DND-41 (cell line): ENCODE results near the gene RGPD4.

ENCODE experiments used
- ATAC-seq: fragments of 200-7000 bp; cut with Tn5 transposase; 3 replicates; pipeline ENCODE4 v1.9.1; 2021; ENCODE audit warnings: low read depth; ENCODE audit not compliant: insufficient read depth
- DNase-seq: peaks from one replicate; pipeline ENCODE4 v3.0.0-alpha.2; 2020
- H2AFZ ChIP-seq: 2 replicates; pipeline ENCODE4 v1.6.0; 2012; ENCODE audit warnings: low read depth, low read length
- H3K27ac ChIP-seq: 2 replicates; pipeline ENCODE4 v1.5.1; 2012; ENCODE audit warnings: low read length, inconsistent platforms
- H3K27me3 ChIP-seq: fragments of 200-600 bp; sonication (generic); 2 replicates; pipeline ENCODE4 v1.6.0; 2012; ENCODE audit warnings: low read length, mild to moderate bottlenecking, inconsistent platforms; ENCODE audit not compliant: insufficient read depth, poor library complexity
- H3K36me3 ChIP-seq: 2 replicates; pipeline ENCODE4 v1.5.1; 2012; ENCODE audit warnings: low read length, inconsistent platforms; ENCODE audit not compliant: insufficient read depth
- H3K4me1 ChIP-seq: 2 replicates; pipeline ENCODE4 v1.5.1; 2012; ENCODE audit warnings: mild to moderate bottlenecking, low read length; ENCODE audit not compliant: insufficient read depth
- H3K4me2 ChIP-seq: 2 replicates; pipeline ENCODE4 v1.6.0; 2012; ENCODE audit warnings: mild to moderate bottlenecking, moderate library complexity, low read length, inconsistent platforms; ENCODE audit not compliant: insufficient read depth
- H3K4me3 ChIP-seq, 2 experiments: fragments of 200-600 bp in 1 of 2; shearing (Covaris generic) in 1 of 2; 2 replicates each; pipeline ENCODE4 v1.5.1; 2012 to 2016; ENCODE audit warnings: inconsistent platforms in 2 of 2, low read length in 2 of 2, mild to moderate bottlenecking in 2 of 2, low read depth in 1 of 2, moderate library complexity in 1 of 2
- H3K79me2 ChIP-seq: 2 replicates; pipeline ENCODE4 v1.6.0; 2012; ENCODE audit warnings: low read length, inconsistent platforms; ENCODE audit not compliant: insufficient read depth
- H3K9ac ChIP-seq: 2 replicates; pipeline ENCODE4 v1.6.0; 2012; ENCODE audit warnings: low read depth, mild to moderate bottlenecking, inconsistent platforms, low read length, moderate library complexity
- H3K9me3 ChIP-seq: 2 replicates; pipeline ENCODE4 v1.5.1; 2012; ENCODE audit warnings: low read length, moderate library complexity, mild to moderate bottlenecking, inconsistent platforms; ENCODE audit not compliant: insufficient read depth, severe bottlenecking
- H4K20me1 ChIP-seq: 2 replicates; pipeline ENCODE4 v1.6.0; 2012; ENCODE audit warnings: low read length; ENCODE audit not compliant: insufficient read depth
- CTCF ChIP-seq: IDR thresholded peaks from 2 replicates; pipeline ENCODE4 v1.5.1; 2012; ENCODE audit warnings: borderline replicate concordance, low read length, moderate library complexity, mild to moderate bottlenecking; ENCODE audit not compliant: poor library complexity, severe bottlenecking; ENCODE audit errors: extremely low read depth
- EZH2 ChIP-seq: IDR thresholded peaks from 3 replicates; pipeline ENCODE4 v1.6.1; 2012; ENCODE audit warnings: borderline replicate concordance, low read depth, mild to moderate bottlenecking, moderate library complexity, low read length, inconsistent platforms; ENCODE audit not compliant: severe bottlenecking

Gene RGPD4

GRCh38 chr2:107811411-107811810, 15.3 kb upstream of the RGPD4 start:
- TF ChIP-seq EZH2 = no peak
- TF ChIP-seq CTCF = no peak
- H4K20me1 ChIP-seq = no peaks in the 10 kb centered on the region
- no peak overlapping the region for H3K27ac ChIP-seq
- no peak overlapping the region for H3K9ac ChIP-seq
- H2AFZ ChIP-seq = no peak overlapping the region
- H3K4me3 ChIP-seq = no peak overlapping the region
- no peaks in the 10 kb centered on the region for H3K79me2 ChIP-seq
- no peaks in the 10 kb centered on the region for H3K36me3 ChIP-seq
- no peak overlapping the region for H3K4me2 ChIP-seq
- no peaks in the 10 kb centered on the region for H3K9me3 ChIP-seq
- ATAC-seq (no peak), DNase-seq (no peak)
- no peaks in the 10 kb centered on the region for H3K27me3 ChIP-seq
- H3K4me1 ChIP-seq = no peaks in the 10 kb centered on the region

GRCh38 chr2:107812006-107812405, 14.7 kb upstream of the RGPD4 start:
- H3K4me2 ChIP-seq = no peak overlapping the region
- no peaks in the 10 kb centered on the region for H3K9me3 ChIP-seq
- no peak for DNase-seq
- H3K4me1 ChIP-seq = no peaks in the 10 kb centered on the region
- H2AFZ ChIP-seq = no peak overlapping the region
- no peak overlapping the region for H3K9ac ChIP-seq
- no peak overlapping the region for H3K27ac ChIP-seq
- no peaks in the 10 kb centered on the region for H3K27me3 ChIP-seq
- H3K4me3 ChIP-seq = no peak overlapping the region
- no peaks in the 10 kb centered on the region for H4K20me1 ChIP-seq
- H3K79me2 ChIP-seq = no peaks in the 10 kb centered on the region
- no peak for ATAC-seq
- H3K36me3 ChIP-seq = no peaks in the 10 kb centered on the region
- TF ChIP-seq EZH2 (no peak), CTCF (no peak)

- no peaks in the 10 kb centered on the region for H3K4me1 ChIP-seq
- H3K9me3 ChIP-seq = no peaks in the 10 kb centered on the region
- no peak for DNase-seq
- H3K4me2 ChIP-seq = no peak overlapping the region
- no peaks in the 10 kb centered on the region for H4K20me1 ChIP-seq
- H3K79me2 ChIP-seq = no peaks in the 10 kb centered on the region
- ATAC-seq = no peak
- no peaks in the 10 kb centered on the region for H3K27me3 ChIP-seq
- no peak overlapping the region for H3K4me3 ChIP-seq
- H3K27ac ChIP-seq = no peak overlapping the region
- TF ChIP-seq CTCF = no peak
- no peak for TF ChIP-seq EZH2
- no peaks in the 10 kb centered on the region for H3K36me3 ChIP-seq
- no peak overlapping the region; the same call in 1 of the 2 replicates for H2AFZ ChIP-seq
- H3K9ac ChIP-seq = no peak overlapping the region
These were observed 9.3 kb upstream of the RGPD4 start for GRCh38 chr2:107817378-107817777.

- no peak overlapping the region for H3K9ac ChIP-seq
- no peak for TF ChIP-seq CTCF
- TF ChIP-seq EZH2 = no peak
- H3K9me3 ChIP-seq = no peaks in the 10 kb centered on the region
- DNase-seq = no peak
- no peak overlapping the region for H3K27ac ChIP-seq
- no peak overlapping the region for H3K4me3 ChIP-seq
- no peak overlapping the region for H2AFZ ChIP-seq
- no peak overlapping the region for H3K4me2 ChIP-seq
- ATAC-seq = no peak
- no peaks in the 10 kb centered on the region for H3K27me3 ChIP-seq
- H4K20me1 ChIP-seq = no peaks in the 10 kb centered on the region
- no peaks in the 10 kb centered on the region for H3K4me1 ChIP-seq
- H3K79me2 ChIP-seq = no peaks in the 10 kb centered on the region
- H3K36me3 ChIP-seq = no peaks in the 10 kb centered on the region
These were observed 4.4 kb upstream of the RGPD4 start for GRCh38 chr2:107822302-107822701.
